Keratinocyte (primary cell): ENCODE measurements around the gene TMEM100.

Experiments used
- CTCF ChIP-seq, 3 experiments: IDR thresholded peaks in 1 of 3; conservative IDR thresholded peaks in 1 of 3; optimal IDR thresholded peaks in 1 of 3; 2 replicates in 2 of 3; 3 replicates in 1 of 3; pipeline versions ENCODE3 to v1.5.1; 2011; ENCODE audit warnings: low read length in 3 of 3, mild to moderate bottlenecking in 3 of 3, moderate library complexity in 2 of 3, control low read depth in 1 of 3, inconsistent platforms in 1 of 3; ENCODE audit not compliant: insufficient read depth in 2 of 3; ENCODE audit errors: extremely low read depth in 1 of 3
- EZH2 ChIP-seq: IDR thresholded peaks from one replicate; pipeline ENCODE4 v1.6.1; 2012; ENCODE audit warnings: inconsistent platforms, mild to moderate bottlenecking, low read length, moderate library complexity

GRCh38 chr17:55709984-55710383 is 12.7 kb downstream of the TMEM100 start:
- TF ChIP-seq CTCF (optimal IDR thresholded peaks at IDR 0.05 in 1 of 3, IDR thresholded peaks at IDR 0.05 in 1 of 3, conservative IDR thresholded peaks at IDR 0.05 in 1 of 3; ENCODE audit: extremely low read depth in 1 of 3, insufficient read depth in 2 of 3, low read length in 3 of 3) = no peak
- no peak for TF ChIP-seq EZH2
